Mucosa of descending colon (tissue), 3 donors: ENCODE data around the gene KAZN. TPM values are rescaled to one million over a fixed set of nuclear protein-coding genes. Genes with fewer than 3 reads are reported as not detected.

Experiments
- ATAC-seq: fragments of 200-7000 bp; cut with Tn5 transposase; one replicate; pipeline ENCODE4 v1.9.1; 2020; ENCODE audit warnings: mild to moderate bottlenecking, moderate library complexity
- DNase-seq, 3 donors: peaks; one replicate each; pipeline ENCODE4 v3.0.0-alpha.2; 2020
- H3K36me3 ChIP-seq: fragments of 200-600 bp; one replicate; pipeline ENCODE4 v1.8.0; 2021; ENCODE audit warnings: low read depth, mild to moderate bottlenecking
- H3K4me1 ChIP-seq: fragments of 200-600 bp; one replicate; pipeline ENCODE4 v1.8.0; 2021; ENCODE audit warnings: low read depth, mild to moderate bottlenecking
- H3K4me3 ChIP-seq: fragments of 200-600 bp; one replicate; pipeline ENCODE4 v1.8.0; 2021; ENCODE audit warnings: mild to moderate bottlenecking
- H3K9me3 ChIP-seq: fragments of 200-600 bp; one replicate; pipeline ENCODE4 v1.8.0; 2021; ENCODE audit warnings: mild to moderate bottlenecking
- CTCF ChIP-seq: fragments of 200-600 bp; IDR thresholded peaks from one replicate; pipeline ENCODE4 v1.8.0; 2022; ENCODE audit warnings: antibody characterized with exemption, mild to moderate bottlenecking
- intact Hi-C, 2 donors: fragments of 100-400 bp; cut with DNase I in 1 of 2; cut with micrococcal nuclease in 1 of 2; formaldehyde crosslinking; loops; one replicate each; pipeline versions ENCODE4 v1.11.0 to v1.11.1; 2022; cut with DNase I, micrococcal nuclease
- total RNA-seq, 3 donors: library from RNA; stranded (reverse); fragmentation: NEBNext Ultra II Directional in 2 of 3; extraction: Animal tissue kit (Norgen Biotek cat#: 25700) in 2 of 3; gene quantifications; one replicate each; pipeline versions ENCODE4 v1.2.1 to v1.2.4, GENCODE V29; 2021 to 2023
- donor health status: DM: no; HTN: no; CAD: no; lungs with moderate emphysema.
- donor health status: DM: no; HTN: no; CAD: no.
- donor health status: DM: no; HTN: yes; CAD: no.

Gene KAZN
- total RNA-seq, 3 donors from 2014 or later: 9.7 to 21.9 (median 15.8) TPM

DNA sequence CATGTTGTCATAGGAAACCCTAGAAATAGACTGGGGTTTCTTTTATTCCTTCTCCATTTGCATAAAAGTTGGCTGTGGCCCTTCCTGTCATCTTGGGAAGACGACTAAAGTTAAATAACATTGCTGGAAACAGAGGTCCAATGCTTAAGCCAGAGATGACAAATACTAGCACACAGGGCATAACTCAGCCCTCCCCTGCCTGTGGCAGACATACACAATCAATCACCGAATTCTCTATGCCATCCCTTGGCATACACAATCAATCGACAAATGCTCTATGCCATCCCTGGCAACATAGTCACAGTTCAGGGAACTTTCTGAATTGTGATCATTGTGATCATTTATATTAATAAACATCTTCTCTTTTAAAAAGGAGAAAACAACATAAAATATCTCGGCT lies 229.4 kb downstream of the KAZN start:
- H3K36me3 ChIP-seq: no peaks in the 10 kb centered on the region
- ATAC-seq: no peak
- no peaks in the 10 kb centered on the region for H3K4me1 ChIP-seq
- no peaks in the 10 kb centered on the region for H3K9me3 ChIP-seq
- no peak for TF ChIP-seq CTCF
- H3K4me3 ChIP-seq: no peak overlapping the region
- intact Hi-C loops: no loop called here
- DNase-seq: no peak

DNA sequence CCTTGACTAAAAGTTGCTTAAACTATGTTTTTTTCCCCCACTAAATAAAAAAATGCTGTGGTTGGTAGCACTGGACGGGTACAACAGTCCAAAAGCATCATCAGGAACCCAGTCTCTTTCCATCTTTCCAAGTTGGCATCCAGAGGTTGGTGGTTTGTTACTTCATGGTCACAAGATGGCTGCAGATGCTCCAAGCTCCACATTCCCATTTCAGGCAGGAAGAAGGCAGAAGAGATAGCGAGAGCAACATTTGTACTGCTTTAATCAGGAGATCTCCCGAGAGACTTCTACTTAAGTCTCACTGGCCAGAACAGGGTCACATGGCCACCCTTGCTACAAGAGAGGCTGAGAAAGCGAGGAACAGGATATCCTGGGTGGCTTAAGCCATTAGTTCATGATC lies 230.2 kb downstream of the KAZN start:
- H3K9me3 ChIP-seq: no peaks in the 10 kb centered on the region
- no peak overlapping the region for H3K4me3 ChIP-seq
- TF ChIP-seq CTCF: no peak
- intact Hi-C loops: no loop called here
- DNase-seq: no peak
- no peaks in the 10 kb centered on the region for H3K4me1 ChIP-seq
- no peak for ATAC-seq
- H3K36me3 ChIP-seq: no peaks in the 10 kb centered on the region

GRCh38 chr1:14835725-14836124 lies 237.2 kb downstream of the KAZN start:
- TF ChIP-seq CTCF: no peak
- no peaks in the 10 kb centered on the region for H3K9me3 ChIP-seq
- H3K4me1 ChIP-seq: no peaks in the 10 kb centered on the region
- intact Hi-C loops: no loop called here
- DNase-seq: no peak
- no peak overlapping the region for H3K4me3 ChIP-seq
- no peaks in the 10 kb centered on the region for H3K36me3 ChIP-seq
- no peak for ATAC-seq

DNA sequence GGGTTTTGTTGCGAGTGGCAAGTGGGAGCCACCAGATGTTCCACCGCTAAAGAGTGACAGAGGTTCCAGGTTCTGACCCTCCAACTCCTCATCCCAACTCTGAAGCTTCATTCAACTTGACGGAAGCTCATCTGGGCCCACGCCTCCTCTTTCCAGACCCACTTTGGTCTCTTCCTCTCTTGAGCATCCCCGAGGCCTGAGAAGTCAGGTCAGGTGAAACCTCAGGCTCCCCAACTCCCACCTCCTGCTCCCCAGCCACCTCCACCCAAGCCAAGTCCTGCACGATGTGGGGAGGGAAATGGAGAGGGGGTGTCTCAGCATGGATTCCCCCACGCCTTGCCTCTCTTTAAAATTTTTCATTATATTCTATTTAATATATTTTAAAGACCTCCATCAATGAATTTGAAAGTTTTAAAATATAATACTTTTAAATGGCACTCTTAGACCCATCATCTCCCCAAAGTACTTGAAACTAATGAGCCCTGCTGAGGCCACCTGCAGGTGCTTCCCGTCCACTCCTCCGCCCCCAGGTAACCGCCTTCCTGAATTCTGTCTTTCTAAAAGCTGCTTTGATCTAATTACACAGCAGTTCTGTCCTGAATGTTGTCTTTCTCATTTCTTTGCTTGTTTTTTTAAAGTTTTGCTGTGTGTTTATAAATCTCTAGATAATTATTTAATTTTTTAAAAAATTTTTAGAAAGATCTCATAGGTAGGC lies 238.1 kb downstream of the KAZN start:
- Histone ChIP-seq H3K4me3 (no peak overlapping the region), H3K9me3 (peaks cover 3% of the 10 kb centered on the region), H3K36me3 (no peaks in the 10 kb centered on the region), H3K4me1 (no peaks in the 10 kb centered on the region)
- no peak for TF ChIP-seq CTCF
- no peak for DNase-seq
- intact Hi-C loops: no loop called here
- no peak for ATAC-seq

DNA sequence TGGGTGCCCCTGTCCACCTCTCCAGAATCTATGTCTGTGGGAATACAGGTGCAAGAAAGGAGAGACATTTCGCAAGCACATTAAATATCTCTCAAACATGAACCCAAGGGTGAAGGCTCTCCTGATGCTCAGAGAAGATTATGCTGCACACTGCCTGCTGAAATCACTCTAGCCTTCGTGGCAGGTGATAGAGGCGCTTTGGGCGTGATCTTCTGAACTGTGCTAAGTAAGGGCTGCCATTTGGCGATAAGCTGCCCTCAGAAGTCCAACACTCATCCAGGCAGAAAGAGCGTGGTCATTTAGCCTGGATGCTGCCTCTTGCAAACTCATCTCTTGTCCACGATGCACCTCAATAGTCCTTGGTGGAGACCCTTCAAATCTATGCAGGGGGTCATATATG lies 241.9 kb downstream of the KAZN start:
- no peak for TF ChIP-seq CTCF
- no peaks in the 10 kb centered on the region for H3K4me1 ChIP-seq
- no peak for DNase-seq
- H3K9me3 ChIP-seq: peaks cover 12% of the 10 kb centered on the region
- intact Hi-C loops: no loop called here
- no peak for ATAC-seq
- no peak overlapping the region for H3K4me3 ChIP-seq
- H3K36me3 ChIP-seq: no peaks in the 10 kb centered on the region

GRCh38 chr1:14841456-14841855 lies 243.0 kb downstream of the KAZN start:
- intact Hi-C loops: no loop called here

More at GRCh38 chr1:14841456-14841855, 243.0 kb downstream of the KAZN start:
- TF ChIP-seq CTCF: no peak
- H3K36me3 ChIP-seq: no peaks in the 10 kb centered on the region
- DNase-seq: no peak
- no peak for ATAC-seq
- no peaks in the 10 kb centered on the region for H3K4me1 ChIP-seq
- peaks cover 12% of the 10 kb centered on the region for H3K9me3 ChIP-seq
- no peak overlapping the region for H3K4me3 ChIP-seq
